GM18861 (cell line): ENCODE measurements around the gene ZNF280B.
"Not testable (repeated sequence)": the region's sequence is repeated elsewhere in the genome, so short reads cannot be mapped to it uniquely, and the experiment has no call there.

Source experiments
- ATAC-seq: cut with Tn5 transposase; IDR thresholded peaks from one replicate; pipeline ENCODE4 v1.9.1; 2021; ENCODE audit not compliant: unreplicated experiment

The ZNF280B gene

GRCh38 chr22:22465782-22466181, 42.8 kb downstream of the ZNF280B start:
- no peak for ATAC-seq

- no peak for ATAC-seq
Measured at GRCh38 chr22:22465094-22465602, 43.4 kb downstream of the ZNF280B start.

- ATAC-seq = no peak
Measured at GRCh38 chr22:22464541-22465054, 43.9 kb downstream of the ZNF280B start.

DNA sequence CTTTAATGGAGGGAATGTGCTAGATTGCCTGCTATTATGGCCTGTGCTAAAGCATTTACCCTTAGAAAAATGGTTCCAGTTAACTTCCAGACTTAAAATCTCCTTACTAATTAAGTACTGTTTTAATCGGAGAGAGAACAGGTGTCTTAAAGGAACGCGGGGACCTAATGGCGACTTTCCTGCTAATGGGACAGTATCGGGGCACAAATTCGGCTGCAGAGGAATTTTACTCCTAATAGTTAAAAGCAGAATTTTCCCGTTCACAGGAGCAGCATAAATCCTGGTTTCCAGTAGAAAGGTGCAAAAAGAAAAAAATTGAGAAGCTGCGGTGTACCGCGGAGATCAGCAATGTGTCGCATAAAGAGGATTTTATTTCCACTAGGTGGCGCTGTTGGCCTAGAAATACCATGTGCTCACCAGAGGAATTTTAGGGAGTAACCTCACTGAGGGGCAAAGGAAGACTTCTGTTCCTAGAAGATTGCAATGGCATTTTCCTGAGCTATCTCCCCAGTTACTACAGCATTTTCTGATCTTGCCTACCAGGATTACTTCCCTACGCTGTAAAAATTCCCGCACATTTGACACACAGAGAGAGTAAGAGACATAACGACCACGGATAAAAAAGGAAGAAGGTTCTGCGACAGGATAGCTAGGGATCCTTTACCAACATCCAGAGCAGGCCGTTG, 44.5 kb downstream of the ZNF280B start:
- ATAC-seq = no peak

DNA sequence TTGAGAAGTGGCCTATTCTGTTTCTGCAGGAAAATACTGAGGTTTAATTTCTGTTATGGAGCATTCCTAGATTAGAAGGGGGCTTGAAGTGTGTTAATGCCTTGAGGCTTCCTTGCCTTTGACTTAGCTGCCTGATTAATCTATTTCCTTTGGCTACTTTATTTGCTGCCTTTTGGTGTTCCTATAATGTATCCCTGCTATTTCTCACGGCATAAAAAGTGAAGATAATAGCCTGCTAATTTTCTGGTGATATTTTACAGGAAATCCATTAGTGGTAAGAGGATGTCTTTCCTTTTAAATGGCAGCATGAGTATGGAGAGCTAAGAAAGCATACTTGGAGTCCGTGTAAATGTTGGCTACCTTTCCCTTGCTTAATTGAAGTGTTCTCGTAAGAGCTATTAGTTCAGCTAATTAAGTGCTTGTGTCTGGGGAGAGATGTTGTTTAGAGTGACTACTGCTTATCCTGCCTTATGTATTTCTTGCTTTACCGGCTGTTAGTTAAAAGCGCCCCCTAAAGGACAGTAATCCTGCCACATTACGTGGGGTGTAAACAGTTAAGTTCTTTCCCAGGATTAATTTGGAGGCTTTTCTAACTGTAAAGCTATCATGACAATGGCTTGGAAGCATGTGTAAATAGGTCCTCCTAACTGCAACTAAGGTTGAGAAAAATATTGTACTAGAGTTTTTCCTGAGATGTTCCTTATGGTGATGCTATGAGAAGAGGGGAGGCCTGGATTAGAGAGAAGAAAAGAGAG, 45.6 kb downstream of the ZNF280B start:
- no peak for ATAC-seq

- ATAC-seq = no peak
Measured at GRCh38 chr22:22461583-22461982, 47.0 kb downstream of the ZNF280B start.

DNA sequence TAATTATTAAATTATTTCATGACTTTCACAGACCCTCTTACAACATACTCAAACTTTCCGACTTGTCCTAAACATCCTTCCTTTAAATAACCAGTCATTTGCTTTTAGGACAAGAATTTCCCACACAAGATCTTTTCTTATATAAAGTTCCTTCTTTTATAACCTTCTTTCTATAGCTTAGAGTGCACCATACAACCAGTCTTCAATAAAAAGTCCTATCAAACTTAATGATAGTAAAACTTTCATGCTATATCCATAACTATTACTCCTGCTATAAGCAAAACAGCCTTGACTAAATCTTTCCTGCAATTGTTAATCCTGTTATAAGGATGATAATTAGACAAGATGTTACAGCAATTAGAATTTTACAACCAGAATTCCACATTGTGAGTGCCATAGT, 47.4 kb downstream of the ZNF280B start:
- ATAC-seq = no peak

GRCh38 chr22:22460635-22461034, 47.9 kb downstream of the ZNF280B start:
- ATAC-seq = no peak

DNA sequence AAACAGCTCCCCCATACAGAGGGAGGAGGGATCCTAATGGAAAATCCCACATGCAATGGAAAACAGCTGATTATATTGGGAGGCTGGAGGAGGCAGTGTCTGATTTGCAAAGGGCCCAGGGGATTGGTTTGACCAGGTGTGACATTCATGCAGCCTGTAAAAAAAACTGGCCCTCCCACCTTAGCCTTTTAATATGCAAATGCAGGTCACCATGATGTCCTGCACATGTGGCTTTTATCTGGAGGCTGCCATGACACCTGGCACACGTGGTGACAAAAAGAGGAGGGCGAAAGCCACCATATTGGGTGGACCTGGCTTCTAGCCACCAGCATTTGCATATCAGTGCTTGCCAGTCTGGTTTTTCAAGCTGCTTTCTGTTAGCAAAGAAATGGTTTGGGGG, 48.5 kb downstream of the ZNF280B start:
- ATAC-seq = no peak

DNA sequence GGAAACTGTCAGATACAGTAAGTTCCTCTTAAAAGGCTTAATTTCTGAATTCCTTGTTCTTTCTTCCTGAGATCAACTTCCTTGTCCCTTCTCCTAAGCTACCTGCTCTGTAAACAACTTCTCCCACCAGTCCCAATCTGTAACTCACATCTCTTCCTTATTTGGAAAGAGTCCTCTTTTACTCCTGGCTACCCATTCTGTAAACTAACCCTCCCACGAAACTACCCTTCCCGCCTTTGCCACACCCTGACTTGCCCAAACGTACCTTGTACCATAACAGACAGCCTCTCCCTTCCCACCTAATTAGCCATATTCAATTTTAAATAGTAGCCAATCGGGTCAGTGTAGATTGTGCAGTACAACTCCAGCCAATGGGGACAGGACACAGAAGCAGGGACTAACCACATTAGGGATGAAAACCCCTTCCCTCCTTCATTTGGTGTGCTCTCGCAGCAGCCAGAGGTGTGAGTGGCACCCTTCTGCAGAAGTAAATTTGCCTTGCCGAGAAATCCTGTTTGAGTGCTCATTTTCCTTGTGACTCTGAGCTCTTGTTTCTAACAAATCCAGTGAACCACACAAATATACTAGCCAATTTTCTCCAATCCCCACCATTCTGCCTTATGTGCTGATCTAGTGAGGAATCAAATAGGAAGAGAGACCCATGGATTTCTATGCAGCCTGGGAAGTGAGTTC, 49.5 kb downstream of the ZNF280B start:
- no peak for ATAC-seq

DNA sequence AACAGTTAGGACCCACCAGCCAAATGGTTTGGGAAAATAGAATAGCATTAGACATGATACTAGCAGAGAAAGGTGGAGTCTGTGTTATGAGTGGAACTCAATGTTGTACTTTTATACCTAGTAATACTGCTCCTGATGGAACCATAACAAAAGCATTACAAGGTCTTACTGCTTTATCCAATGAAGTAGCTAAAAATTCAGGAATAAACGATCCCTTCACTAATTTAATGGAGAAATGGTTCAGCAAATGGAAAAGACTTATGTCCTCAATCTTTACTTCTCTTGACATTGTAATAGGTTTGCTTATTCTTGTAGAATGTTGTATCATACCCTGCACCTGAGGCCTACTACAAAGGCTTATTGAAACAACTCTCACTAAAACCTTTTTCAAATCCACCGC, 50.2 kb downstream of the ZNF280B start:
- no peak for ATAC-seq

DNA sequence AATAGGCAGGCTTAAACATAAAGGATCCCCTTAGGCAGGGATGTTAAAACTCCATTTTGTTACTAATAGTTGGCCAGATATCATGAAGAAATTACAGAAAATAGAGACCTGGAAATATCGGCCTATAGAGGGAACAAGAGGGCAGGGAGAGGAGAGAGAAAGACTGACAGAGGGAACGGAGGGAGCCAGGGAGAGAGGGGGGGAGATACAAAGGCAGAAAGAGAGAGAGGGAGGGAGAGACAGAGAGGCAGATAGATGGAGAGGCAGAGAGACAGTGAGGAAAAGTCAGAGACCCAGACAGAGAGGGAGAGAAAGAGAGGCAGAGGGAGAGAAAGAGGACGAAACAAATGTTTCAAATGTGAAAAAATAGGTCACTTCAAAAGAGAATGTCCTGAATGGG, 53.5 kb downstream of the ZNF280B start:
- ATAC-seq = no peak

DNA sequence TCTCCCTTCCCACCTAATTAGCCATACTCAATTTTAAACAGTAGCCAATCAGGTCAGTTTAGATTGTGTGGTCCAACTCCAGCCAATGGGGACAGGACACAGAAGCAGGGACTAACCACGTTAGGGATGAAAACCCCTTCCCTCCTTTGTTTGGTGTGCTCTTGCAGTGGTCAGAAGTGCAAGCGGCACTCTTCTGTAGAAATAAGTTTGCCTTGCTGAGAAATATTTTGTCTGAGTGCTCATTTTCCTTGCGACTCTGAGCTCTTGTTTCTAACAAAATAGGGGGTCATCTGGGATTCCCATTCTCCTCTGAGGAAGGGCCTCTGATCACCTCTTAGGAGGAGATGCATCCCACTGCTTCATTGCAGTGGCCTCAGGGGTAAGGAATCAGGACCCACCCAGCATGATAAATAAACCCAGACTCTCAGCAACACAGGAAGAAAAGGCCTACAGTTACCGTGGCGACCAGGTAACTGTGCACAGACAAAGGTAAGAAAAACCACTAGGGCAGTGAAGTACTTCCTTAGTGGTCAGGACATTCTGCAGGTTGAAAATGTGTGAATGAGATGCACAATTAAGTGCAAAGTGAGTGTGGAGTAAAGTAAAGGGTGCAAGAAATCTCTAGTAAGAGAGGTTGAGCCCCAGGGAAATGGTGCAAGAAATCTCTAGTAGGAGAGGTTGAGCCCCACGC, 55.4 kb downstream of the ZNF280B start:
- no peak for ATAC-seq

DNA sequence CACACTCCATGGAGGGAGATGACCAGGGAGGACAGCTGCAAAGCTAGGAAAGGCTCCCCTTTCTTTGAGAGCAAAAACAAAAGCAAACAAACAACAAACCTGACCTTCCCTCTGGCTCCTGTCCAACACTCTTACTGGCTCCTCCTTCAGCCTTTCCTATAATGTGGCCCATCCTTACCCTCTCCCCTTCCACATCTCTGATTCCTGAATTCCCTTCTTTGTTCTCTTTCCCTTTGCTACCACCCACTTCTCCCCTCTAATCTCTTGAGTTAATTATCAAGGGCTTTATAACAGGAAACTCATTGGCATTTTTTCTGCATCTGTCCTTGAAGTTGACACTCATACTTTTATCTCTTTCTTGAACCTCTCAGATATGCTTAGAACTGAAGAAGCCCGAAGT, 56.3 kb downstream of the ZNF280B start:
- ATAC-seq = no peak

DNA sequence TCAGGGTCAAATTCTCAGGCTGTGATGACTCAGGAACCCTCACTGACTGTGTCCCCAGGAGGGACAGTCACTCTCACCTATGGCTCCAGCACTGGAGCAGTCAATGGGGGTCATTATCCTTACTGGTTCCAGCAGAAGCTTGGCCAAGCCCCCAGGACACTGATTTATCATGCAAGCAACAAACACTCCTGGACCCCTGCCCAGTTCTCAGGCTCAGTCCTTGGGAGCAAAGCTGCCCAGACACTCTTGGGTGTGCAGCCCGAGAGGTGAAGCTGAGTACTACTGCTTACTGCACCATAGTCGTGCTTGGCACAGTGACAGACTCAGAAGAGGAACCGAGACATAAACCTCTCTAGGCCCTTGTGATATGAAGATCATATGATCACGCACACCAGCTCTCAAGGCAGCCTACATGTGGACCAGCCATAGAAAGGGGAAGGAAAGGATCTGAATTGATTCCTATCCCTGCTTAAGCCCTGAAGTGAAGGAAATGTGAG, 58.2 kb downstream of the ZNF280B start:
- ATAC-seq = peak; percentile 95

GRCh38 chr22:22449819-22450218, 58.7 kb downstream of the ZNF280B start:
- ATAC-seq = no peak

DNA sequence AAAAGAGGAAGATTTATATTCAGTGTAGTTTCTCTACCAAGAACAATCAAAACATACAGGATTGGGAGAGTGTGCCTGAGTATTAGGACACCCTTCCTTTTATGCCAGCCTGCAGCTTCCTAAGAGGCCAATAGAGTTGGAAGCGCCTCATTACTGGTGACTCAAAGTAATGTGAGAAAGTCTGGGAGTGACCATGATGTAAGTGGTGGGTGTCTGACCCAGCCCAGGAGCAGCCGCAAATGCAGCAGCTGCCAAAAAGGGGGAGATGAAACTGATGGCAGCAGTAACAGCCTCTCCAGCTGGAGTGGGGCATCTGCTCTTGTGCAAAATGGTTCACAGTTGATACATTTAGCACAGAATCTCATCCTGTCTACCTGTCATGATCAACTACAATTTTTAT, 62.0 kb downstream of the ZNF280B start:
- no peak for ATAC-seq

DNA sequence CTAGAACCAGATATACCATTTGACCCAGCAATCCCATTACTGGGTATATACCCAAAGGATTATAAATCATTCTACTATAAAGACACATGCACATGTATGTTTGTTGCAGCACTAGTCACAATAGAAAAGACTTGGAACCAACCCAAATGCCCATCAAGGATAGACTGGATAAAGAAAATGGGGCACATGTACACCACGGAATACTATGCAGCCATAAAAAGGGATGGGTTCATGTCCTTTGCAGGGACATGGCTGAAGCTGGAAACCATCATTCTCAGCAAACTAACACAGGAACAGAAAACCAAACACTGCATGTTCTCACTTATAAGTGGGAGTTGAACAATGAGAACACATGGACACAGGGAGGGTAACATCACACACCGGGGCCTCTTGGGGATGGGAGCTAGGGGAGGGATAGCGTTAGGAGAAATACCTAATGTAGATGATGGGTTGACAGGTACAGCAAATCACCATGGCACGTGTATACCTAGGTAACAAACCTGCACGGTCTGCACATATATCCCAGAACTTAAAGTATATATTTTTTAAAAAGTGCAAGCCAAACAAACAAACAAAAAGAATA, 64.4 kb downstream of the ZNF280B start:
- not testable (repeated sequence) for ATAC-seq

DNA sequence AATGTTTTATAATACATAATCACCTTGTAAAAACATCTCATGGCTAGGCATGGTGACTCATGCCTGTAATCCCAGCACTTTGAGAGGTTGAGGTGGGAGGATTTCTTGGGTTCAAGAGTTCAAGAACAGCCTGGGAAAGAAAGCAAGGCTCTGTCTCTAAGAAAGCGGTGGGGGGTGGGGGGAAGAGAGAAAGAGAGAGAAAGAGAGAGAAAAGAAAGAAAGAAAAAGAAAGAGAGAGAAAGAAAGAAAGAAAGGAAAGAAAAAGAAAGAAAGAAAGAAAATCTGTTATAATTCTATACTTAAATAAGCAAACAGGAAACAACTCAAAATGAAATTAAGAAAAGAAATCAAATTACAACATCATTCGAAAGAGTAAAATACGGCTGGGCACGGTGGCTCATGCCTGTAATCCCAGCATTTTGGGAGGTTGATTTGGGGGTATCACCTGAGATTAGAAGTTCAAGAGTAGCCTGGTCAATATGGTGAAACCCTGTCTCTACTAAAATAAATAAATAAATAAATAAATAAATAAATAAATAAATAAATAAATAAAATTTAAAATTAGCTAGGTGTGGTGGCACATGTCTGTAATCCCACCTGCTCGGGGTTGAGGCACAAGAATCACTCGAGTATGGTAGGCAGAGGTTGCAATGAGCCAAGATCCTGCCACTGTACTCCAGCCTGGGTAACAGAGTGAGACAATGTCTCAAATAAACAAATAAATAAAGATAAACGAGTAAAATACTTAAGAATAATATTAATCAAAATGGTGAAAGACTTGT, 65.4 kb downstream of the ZNF280B start:
- no peak for ATAC-seq

DNA sequence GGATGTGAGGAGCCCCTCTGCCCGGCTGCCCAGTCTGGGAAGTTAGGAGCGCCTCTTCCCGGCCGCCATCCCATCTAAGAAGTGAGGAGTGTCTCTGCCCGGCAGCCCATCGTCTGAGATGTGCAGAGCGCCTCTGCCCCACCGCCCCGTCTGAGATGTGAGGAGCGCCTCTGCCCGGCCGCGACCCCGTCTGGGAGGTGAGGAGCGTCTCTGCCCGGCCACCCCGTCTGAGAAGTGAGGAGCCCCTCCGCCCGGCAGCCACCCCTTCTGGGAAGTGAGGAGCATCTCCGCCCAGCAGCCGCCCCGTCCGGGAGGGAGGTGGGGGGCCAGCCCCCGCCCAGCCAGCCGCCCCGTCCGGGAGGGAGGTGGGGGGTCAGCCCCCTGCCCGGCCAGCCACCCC, 66.9 kb downstream of the ZNF280B start:
- ATAC-seq = not testable (repeated sequence)
